ENCODE results near the gene CWC27.

- TF ChIP-seq, protein P1, sequence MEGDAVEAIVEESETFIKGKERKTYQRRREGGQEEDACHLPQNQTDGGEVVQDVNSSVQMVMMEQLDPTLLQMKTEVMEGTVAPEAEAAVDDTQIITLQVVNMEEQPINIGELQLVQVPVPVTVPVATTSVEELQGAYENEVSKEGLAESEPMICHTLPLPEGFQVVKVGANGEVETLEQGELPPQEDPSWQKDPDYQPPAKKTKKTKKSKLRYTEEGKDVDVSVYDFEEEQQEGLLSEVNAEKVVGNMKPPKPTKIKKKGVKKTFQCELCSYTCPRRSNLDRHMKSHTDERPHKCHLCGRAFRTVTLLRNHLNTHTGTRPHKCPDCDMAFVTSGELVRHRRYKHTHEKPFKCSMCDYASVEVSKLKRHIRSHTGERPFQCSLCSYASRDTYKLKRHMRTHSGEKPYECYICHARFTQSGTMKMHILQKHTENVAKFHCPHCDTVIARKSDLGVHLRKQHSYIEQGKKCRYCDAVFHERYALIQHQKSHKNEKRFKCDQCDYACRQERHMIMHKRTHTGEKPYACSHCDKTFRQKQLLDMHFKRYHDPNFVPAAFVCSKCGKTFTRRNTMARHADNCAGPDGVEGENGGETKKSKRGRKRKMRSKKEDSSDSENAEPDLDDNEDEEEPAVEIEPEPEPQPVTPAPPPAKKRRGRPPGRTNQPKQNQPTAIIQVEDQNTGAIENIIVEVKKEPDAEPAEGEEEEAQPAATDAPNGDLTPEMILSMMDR (IDR thresholded peaks at IDR 0.05) = no peak
- TF ChIP-seq POLR2AphosphoS5 (IDR thresholded peaks at IDR 0.05) (no peak), EP300 (IDR thresholded peaks at IDR 0.05) (no peak)
Observed at GRCh38 chr5:64766941-64767340, 1.8 kb upstream of the CWC27 start.

Data from gastroesophageal sphincter (tissue), 3 donors.